Neuronal stem cell (in vitro differentiated cells): ENCODE measurements around the gene ADCY10.
"Not testable (repeated sequence)": the region's sequence is repeated elsewhere in the genome, so short reads cannot be mapped to it uniquely, and the experiment has no call there.

Source experiments
- DNase-seq: peaks from one replicate; pipeline ENCODE4 v3.0.0-alpha.2; 2013; ENCODE audit warnings: low spot score
- H2AFZ ChIP-seq: one replicate; pipeline ENCODE4 v1.6.1; 2013; ENCODE audit warnings: mild to moderate bottlenecking, low read length, inconsistent platforms
- H2AK5ac ChIP-seq: 2 replicates; pipeline ENCODE4 v1.6.1; 2013; ENCODE audit warnings: low read depth, mild to moderate bottlenecking, inconsistent platforms, low read length, moderate library complexity, mixed read lengths
- H2BK120ac ChIP-seq: 2 replicates; pipeline ENCODE4 v1.6.1; 2013; ENCODE audit warnings: low read depth, mild to moderate bottlenecking, inconsistent platforms, low read length, moderate library complexity, mixed read lengths
- H2BK12ac ChIP-seq: one replicate; pipeline ENCODE4 v1.6.1; 2013; ENCODE audit warnings: low read length, inconsistent platforms
- H2BK15ac ChIP-seq: 2 replicates; pipeline ENCODE4 v1.6.1; 2013; ENCODE audit warnings: mild to moderate bottlenecking, low read length, inconsistent platforms, mixed read lengths
- H2BK5ac ChIP-seq: one replicate; pipeline ENCODE4 v1.6.1; 2013; ENCODE audit warnings: inconsistent platforms, mild to moderate bottlenecking, low read length, moderate library complexity
- H3K14ac ChIP-seq: one replicate; pipeline ENCODE4 v1.6.1; 2013; ENCODE audit warnings: low read length, inconsistent platforms
- H3K18ac ChIP-seq: 2 replicates; pipeline ENCODE4 v1.6.1; 2013; ENCODE audit warnings: low read length, inconsistent platforms
- H3K23ac ChIP-seq: 2 replicates; pipeline ENCODE4 v1.6.1; 2013; ENCODE audit warnings: low read depth, mild to moderate bottlenecking, mixed read lengths, low read length, inconsistent platforms; ENCODE audit not compliant: poor library complexity
- H3K27ac ChIP-seq: replicated peaks from 3 replicates; pipeline ENCODE4 v1.5.1; 2013; ENCODE audit warnings: low read length, inconsistent platforms
- H3K27me3 ChIP-seq, 3 experiments: 2 replicates each; pipeline ENCODE4 v1.6.1; 2013; ENCODE audit warnings: low read length in 3 of 3, mild to moderate bottlenecking in 2 of 3, inconsistent platforms in 1 of 3, low read depth in 1 of 3, mixed read lengths in 1 of 3, moderate library complexity in 1 of 3; ENCODE audit not compliant: control insufficient read depth in 3 of 3, insufficient read depth in 3 of 3
- H3K36me3 ChIP-seq, 2 donors: replicated peaks in 1 of 2; 2 replicates each; pipeline ENCODE4 v1.6.1; 2013; ENCODE audit warnings: low read length in 2 of 2; ENCODE audit not compliant: control insufficient read depth in 2 of 2, insufficient read depth in 2 of 2
- H3K4ac ChIP-seq: 2 replicates; pipeline ENCODE4 v1.6.1; 2013; ENCODE audit warnings: inconsistent platforms, mild to moderate bottlenecking, low read length, moderate library complexity
- H3K4me1 ChIP-seq, 2 donors: 1 replicate in 1 of 2; 2 replicates in 1 of 2; pipeline ENCODE4 v1.6.1; 2013; ENCODE audit warnings: low read length in 2 of 2, low read depth in 1 of 2; ENCODE audit not compliant: control insufficient read depth in 2 of 2, insufficient read depth in 1 of 2
- H3K4me2 ChIP-seq: one replicate; pipeline ENCODE4 v1.6.1; 2013; ENCODE audit warnings: mild to moderate bottlenecking, low read length, inconsistent platforms; ENCODE audit not compliant: insufficient read depth, poor library complexity, severe bottlenecking
- H3K4me3 ChIP-seq, 2 donors: 2 replicates each; pipeline ENCODE4 v1.5.1; 2013; ENCODE audit warnings: low read length in 2 of 2, mild to moderate bottlenecking in 2 of 2, inconsistent platforms in 1 of 2, moderate library complexity in 1 of 2
- H3K79me1 ChIP-seq: one replicate; pipeline ENCODE4 v1.6.1; 2013; ENCODE audit warnings: low read depth, mild to moderate bottlenecking, inconsistent platforms, low read length, moderate library complexity
- H3K9ac ChIP-seq: one replicate; pipeline ENCODE4 v1.6.1; 2013; ENCODE audit warnings: mild to moderate bottlenecking, low read depth, low read length, inconsistent platforms; ENCODE audit not compliant: poor library complexity
- H3K9me3 ChIP-seq, 2 donors: replicated peaks in 1 of 2; 2 replicates each; pipeline versions ENCODE3 to v1.6.1; 2013; ENCODE audit warnings: low read length in 2 of 2, mild to moderate bottlenecking in 2 of 2, inconsistent platforms in 1 of 2, low read depth in 1 of 2, mixed read lengths in 1 of 2, moderate library complexity in 1 of 2; ENCODE audit not compliant: control insufficient read depth in 2 of 2, insufficient read depth in 1 of 2
- H4K8ac ChIP-seq: one replicate; pipeline ENCODE4 v1.6.1; 2013; ENCODE audit warnings: low read depth, mild to moderate bottlenecking, inconsistent platforms, low read length, moderate library complexity
- H4K91ac ChIP-seq: one replicate; pipeline ENCODE4 v1.6.1; 2013; ENCODE audit warnings: low read length, low read depth, mild to moderate bottlenecking, inconsistent platforms; ENCODE audit not compliant: poor library complexity
- WGBS, 2 donors: extraction: QIAGEN DNeasy Blood & Tissue Kit; methylation state at CpG; one replicate each; pipeline ENCODE4 v1.1.7; 2013; ENCODE audit warnings: missing lambda C conversion rate in 2 of 2, mixed read lengths in 1 of 2; ENCODE audit not compliant: insufficient read length in 2 of 2, insufficient replicate concordance in 1 of 2; ENCODE audit errors: extremely low coverage in 2 of 2; 5-methylcytosine and 5-hydroxymethylcytosine counted together

ADCY10 gene

GRCh38 chr1:167806676-167807075 is 107.3 kb downstream of the ADCY10 start:
- H3K4ac ChIP-seq, H3K27me3 ChIP-seq, DNase-seq, H3K4me2 ChIP-seq, H4K91ac ChIP-seq, H2BK12ac ChIP-seq, H3K23ac ChIP-seq, H3K14ac ChIP-seq, H2AK5ac ChIP-seq, H2AFZ ChIP-seq, H3K4me3 ChIP-seq, H4K8ac ChIP-seq, H2BK5ac ChIP-seq, H3K79me1 ChIP-seq, H2BK15ac ChIP-seq, H3K36me3 ChIP-seq, H3K4me1 ChIP-seq, H3K18ac ChIP-seq, H2BK120ac ChIP-seq, H3K27ac ChIP-seq, H3K9ac ChIP-seq: not testable (repeated sequence)
- peaks cover 1 to 11% of the 10 kb centered on the region in 2 donors for H3K9me3 ChIP-seq
- WGBS, 2 donors = no CpG with 5 or more reads among the region's 12 CpGs

- not testable (repeated sequence) for H3K27me3 ChIP-seq, H4K91ac ChIP-seq, H3K79me1 ChIP-seq, H3K27ac ChIP-seq, H3K14ac ChIP-seq, H2BK12ac ChIP-seq, H4K8ac ChIP-seq, H2AK5ac ChIP-seq, H2BK120ac ChIP-seq, DNase-seq, H3K18ac ChIP-seq, H3K9ac ChIP-seq, H3K4ac ChIP-seq, H2BK15ac ChIP-seq, H2BK5ac ChIP-seq, H3K4me2 ChIP-seq, H3K23ac ChIP-seq, H3K4me1 ChIP-seq, H3K36me3 ChIP-seq, H3K4me3 ChIP-seq, H2AFZ ChIP-seq
- H3K9me3 ChIP-seq = peaks cover 1 to 11% of the 10 kb centered on the region in 2 donors
- no CpG with 5 or more reads among the region's 23 CpGs for WGBS, 2 donors
These were observed 107.7 kb downstream of the ADCY10 start for GRCh38 chr1:167806235-167806634.

DNA sequence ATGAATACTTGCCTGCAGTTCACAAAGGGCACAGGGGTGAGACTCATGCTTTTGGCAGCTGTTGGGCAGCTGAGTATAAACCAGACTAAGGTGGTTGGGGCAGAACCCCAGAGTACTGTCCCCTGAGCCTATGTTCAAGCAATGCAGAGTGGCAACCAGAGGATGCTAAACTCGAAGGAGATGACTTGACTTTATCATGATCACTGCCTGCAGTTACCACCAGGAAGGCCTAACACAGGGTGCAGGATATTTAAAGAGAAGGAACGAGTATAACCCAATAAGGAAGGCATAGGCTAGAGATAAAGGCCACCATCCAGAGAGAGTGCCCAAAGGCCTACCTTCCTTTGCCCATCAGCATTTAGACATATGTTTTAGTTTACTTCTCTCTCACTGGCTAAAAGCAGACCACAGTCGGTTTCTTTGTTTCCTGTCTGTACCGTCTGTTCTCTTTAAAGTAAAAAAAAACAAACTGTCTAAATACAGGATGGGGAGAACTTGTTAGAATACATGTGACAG is 108.8 kb downstream of the ADCY10 start:
- Histone ChIP-seq H3K4ac (no peak overlapping the region), H2BK5ac (no peak overlapping the region), H2AFZ (no peak overlapping the region), H3K4me1 (no peaks in the 10 kb centered on the region), H3K36me3 (no peaks in the 10 kb centered on the region), H3K14ac (no peak overlapping the region), H3K4me3 (no peak overlapping the region), H2BK12ac (no peak overlapping the region), H3K9ac (no peak overlapping the region), H3K9me3 (peaks cover 1 to 11% of the 10 kb centered on the region in 2 donors), H2BK120ac (no peak overlapping the region), H3K23ac (no peak overlapping the region), H3K27ac (no peak overlapping the region), H3K27me3 (no peaks in the 10 kb centered on the region), H4K91ac (no peak overlapping the region), H3K4me2 (no peak overlapping the region), H3K18ac (no peak overlapping the region), H2BK15ac (no peak overlapping the region), H3K79me1 (no peaks in the 10 kb centered on the region), H2AK5ac (no peak overlapping the region), H4K8ac (no peak overlapping the region)
- WGBS, 2 donors = no CpG with 5 or more reads among the region's 4 CpGs
- no peak for DNase-seq

GRCh38 chr1:167803358-167804207 is 110.4 kb downstream of the ADCY10 start:
- no peak overlapping the region for H2BK120ac ChIP-seq
- no peak overlapping the region for H3K23ac ChIP-seq
- H2BK5ac ChIP-seq = no peak overlapping the region
- H3K27me3 ChIP-seq = no peaks in the 10 kb centered on the region
- H4K91ac ChIP-seq = no peak overlapping the region
- peak; percentile 59 for DNase-seq
- WGBS, 2 donors = no CpG with 5 or more reads among the region's 12 CpGs
- no peak overlapping the region for H2AK5ac ChIP-seq
- no peak overlapping the region for H3K4me3 ChIP-seq
- H3K4me1 ChIP-seq = no peaks in the 10 kb centered on the region
- H3K4ac ChIP-seq = no peak overlapping the region
- H3K14ac ChIP-seq = no peak overlapping the region
- no peak overlapping the region for H2BK15ac ChIP-seq
- no peak overlapping the region for H3K4me2 ChIP-seq
- no peak overlapping the region for H3K27ac ChIP-seq
- no peaks in the 10 kb centered on the region for H3K36me3 ChIP-seq
- H3K9me3 ChIP-seq = peaks cover 1 to 11% of the 10 kb centered on the region in 2 donors
- no peak overlapping the region for H2AFZ ChIP-seq
- H4K8ac ChIP-seq = no peak overlapping the region
- H3K79me1 ChIP-seq = no peaks in the 10 kb centered on the region
- no peak overlapping the region for H3K9ac ChIP-seq
- H3K18ac ChIP-seq = no peak overlapping the region
- no peak overlapping the region for H2BK12ac ChIP-seq
